ENCODE measurements around the gene FRYL.

DNA sequence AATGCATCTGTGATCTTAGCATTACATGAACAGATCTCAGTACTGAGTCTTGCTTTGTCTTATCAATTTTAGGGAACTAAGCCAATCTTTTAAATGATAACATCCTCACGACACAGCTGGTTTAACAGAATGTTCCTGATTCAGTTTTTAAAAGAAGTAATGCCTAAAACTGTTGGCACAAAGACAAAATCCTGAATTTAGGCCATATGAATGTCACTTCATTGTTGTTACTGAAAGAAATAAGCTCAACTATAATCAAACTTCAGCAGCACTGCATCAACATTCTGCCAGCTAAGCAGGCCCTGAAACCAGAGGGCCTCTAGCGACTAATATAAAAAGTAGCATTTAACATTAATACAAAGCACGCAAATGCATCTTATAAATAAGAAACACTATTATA lies 130.6 kb downstream of the FRYL start:
- TF ChIP-seq, protein P1, sequence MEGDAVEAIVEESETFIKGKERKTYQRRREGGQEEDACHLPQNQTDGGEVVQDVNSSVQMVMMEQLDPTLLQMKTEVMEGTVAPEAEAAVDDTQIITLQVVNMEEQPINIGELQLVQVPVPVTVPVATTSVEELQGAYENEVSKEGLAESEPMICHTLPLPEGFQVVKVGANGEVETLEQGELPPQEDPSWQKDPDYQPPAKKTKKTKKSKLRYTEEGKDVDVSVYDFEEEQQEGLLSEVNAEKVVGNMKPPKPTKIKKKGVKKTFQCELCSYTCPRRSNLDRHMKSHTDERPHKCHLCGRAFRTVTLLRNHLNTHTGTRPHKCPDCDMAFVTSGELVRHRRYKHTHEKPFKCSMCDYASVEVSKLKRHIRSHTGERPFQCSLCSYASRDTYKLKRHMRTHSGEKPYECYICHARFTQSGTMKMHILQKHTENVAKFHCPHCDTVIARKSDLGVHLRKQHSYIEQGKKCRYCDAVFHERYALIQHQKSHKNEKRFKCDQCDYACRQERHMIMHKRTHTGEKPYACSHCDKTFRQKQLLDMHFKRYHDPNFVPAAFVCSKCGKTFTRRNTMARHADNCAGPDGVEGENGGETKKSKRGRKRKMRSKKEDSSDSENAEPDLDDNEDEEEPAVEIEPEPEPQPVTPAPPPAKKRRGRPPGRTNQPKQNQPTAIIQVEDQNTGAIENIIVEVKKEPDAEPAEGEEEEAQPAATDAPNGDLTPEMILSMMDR (IDR thresholded peaks at IDR 0.05) = no peak
- TF ChIP-seq POLR2A (IDR thresholded peaks at IDR 0.05) = no peak
